ENCODE data around the gene SUN3.

DNA sequence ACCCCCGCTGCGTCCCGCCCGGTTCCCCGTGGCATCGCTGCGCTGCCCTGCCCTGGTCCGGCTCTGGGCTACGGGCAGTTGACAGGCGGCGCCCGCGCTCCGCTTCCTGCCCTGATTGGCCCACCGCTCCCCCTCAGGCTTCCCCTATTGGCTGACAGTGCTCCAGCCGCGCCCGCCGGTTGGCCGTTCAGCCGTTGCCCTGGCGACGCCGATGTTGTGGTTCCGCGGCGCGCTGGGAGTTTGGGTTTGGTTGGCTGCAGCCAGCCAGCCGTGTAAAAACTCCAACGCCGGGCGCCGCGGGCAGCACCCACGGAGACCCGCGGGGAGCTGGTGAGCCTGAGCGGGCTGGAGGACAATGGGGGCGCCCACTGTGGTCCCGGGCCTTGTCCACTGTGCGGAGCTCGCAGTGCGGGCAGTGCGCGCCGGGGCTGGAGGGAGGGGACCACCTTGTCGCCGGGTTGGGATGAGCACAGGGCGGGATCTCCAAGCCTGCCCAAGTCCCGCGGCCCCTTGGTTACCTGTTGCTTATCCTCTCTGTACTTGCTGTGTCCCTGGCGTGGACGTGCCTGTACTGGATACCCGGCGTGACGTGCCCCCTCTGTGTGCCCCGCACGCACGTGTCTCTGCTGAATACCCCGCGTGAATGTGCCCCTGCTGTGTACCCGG is 6.5 kb upstream of the SUN3 start, which contains the start of gene C7orf57:
- TF ChIP-seq EP300 (IDR thresholded peaks at IDR 0.05), result peak in 1 of 2 donors; percentile 31
- TF ChIP-seq, protein P1, sequence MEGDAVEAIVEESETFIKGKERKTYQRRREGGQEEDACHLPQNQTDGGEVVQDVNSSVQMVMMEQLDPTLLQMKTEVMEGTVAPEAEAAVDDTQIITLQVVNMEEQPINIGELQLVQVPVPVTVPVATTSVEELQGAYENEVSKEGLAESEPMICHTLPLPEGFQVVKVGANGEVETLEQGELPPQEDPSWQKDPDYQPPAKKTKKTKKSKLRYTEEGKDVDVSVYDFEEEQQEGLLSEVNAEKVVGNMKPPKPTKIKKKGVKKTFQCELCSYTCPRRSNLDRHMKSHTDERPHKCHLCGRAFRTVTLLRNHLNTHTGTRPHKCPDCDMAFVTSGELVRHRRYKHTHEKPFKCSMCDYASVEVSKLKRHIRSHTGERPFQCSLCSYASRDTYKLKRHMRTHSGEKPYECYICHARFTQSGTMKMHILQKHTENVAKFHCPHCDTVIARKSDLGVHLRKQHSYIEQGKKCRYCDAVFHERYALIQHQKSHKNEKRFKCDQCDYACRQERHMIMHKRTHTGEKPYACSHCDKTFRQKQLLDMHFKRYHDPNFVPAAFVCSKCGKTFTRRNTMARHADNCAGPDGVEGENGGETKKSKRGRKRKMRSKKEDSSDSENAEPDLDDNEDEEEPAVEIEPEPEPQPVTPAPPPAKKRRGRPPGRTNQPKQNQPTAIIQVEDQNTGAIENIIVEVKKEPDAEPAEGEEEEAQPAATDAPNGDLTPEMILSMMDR (IDR thresholded peaks at IDR 0.05), result peak in 3 of 5 experiments; percentile 35 to 53 (median 43)
- no peak for TF ChIP-seq POLR2A (IDR thresholded peaks at IDR 0.05)

All from tibial nerve (tissue), 4 donors.